ENCODE measurements around the gene CD1D.
A peak's percentile ranks its signal among the peaks of the same experiment; 100 is the strongest.
"Not testable (repeated sequence)": the region's sequence is repeated elsewhere in the genome, so short reads cannot be mapped to it uniquely, and the experiment has no call there.

CD1D gene

GRCh38 chr1:158154501-158154900 is 26.2 kb upstream of the CD1D start:
- TF ChIP-seq POLR2A (IDR thresholded peaks at IDR 0.05; ENCODE audit: low read length), result no peak
- no peak for TF ChIP-seq GATA1 (IDR thresholded peaks at IDR 0.05; ENCODE audit: low read depth, low read length)
- no peak for DNase-seq

DNA sequence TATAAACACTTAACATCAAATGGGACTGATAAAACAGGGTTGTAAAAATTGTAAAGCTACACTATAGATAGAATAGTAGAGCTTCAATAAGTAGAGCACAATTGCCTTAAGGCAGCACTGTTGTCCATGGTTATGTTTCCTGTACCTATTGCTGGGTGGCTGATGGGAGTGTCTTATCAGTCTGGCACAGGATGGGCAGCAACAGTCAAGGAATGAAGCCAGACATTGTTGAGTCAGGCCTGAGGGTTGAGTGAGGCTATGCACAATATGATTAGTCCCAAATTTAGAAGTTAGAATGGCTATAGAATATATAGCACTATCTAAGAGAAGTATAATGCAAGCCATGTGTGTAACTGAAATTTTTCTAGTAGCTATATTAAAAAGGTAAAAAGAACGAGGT is 25.0 kb upstream of the CD1D start:
- peak; percentile 87 to 94 for DNase-seq
- TF ChIP-seq POLR2A (IDR thresholded peaks at IDR 0.05; ENCODE audit: low read length) (peak; percentile 43), GATA1 (IDR thresholded peaks at IDR 0.05; ENCODE audit: low read depth, low read length) (no peak)

DNA sequence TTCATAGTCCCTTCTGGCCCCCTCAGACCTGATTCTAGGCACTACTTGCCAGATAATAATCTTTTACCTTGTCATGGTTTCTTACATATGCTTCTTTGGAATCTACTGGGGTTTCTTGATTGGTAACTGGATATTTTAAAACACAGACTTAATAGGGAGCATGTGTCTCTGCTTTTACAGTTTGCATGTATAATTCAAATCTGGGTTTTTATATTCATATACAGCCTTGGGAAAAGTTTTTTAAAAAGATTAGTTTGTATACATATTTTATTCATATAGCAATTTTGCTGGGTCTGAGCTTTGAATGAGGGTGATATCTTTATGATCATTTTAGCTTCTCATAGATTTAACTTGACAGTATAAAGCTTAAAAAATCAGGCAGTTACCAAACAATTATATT is 21.1 kb upstream of the CD1D start:
- DNase-seq, result no peak
- TF ChIP-seq POLR2A (IDR thresholded peaks at IDR 0.05; ENCODE audit: low read length) (no peak), GATA1 (IDR thresholded peaks at IDR 0.05; ENCODE audit: low read depth, low read length) (no peak)

GRCh38 chr1:158161446-158161845 is 19.2 kb upstream of the CD1D start:
- TF ChIP-seq POLR2A (IDR thresholded peaks at IDR 0.05; ENCODE audit: low read length), result no peak
- no peak for TF ChIP-seq GATA1 (IDR thresholded peaks at IDR 0.05; ENCODE audit: low read depth, low read length)
- DNase-seq, result no peak

DNA sequence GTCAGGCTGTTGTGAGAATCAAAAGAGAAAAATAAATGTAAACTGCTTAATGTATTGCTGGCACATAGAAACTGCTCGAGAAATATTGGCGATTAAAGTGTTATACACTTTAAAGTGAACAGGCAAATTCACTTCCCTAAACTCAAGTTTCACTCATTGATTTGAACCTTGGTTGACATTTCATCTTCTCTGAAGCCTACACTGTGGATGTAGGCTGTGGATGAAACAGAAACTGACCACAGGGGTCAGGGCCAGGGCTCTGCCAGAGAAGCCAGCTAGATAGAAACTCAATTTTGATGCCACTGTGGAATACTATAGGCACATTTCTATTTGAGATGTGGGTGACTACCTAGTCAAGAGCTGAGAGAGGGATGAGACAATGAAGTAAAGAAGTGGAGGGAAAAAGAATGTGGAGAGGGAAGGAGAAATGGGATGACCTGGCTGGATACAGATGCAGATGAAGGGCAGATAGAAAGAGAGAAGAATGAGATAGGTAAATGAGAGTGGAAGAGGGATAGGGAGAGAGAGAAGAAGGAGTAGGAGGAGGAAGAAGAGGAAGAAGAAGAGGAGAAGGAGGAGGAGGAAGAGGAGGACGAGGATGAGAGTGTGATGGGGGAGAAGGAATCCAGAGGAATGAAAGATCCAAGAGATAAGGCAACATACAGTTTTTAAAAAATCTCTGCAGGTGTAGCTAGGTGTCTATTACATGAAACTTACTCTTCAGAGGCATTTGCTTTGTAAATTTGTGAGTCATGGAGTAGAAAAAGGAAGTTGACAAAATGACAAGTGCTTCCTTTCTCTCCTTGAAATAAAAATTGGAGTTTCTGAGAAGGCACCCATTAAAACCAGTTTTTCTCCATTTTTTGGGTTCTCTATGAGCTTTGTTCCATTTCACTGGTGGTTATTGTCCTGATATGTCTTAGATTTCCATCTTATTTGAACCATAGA is 17.4 kb upstream of the CD1D start:
- DNase-seq, result no peak
- no peak for TF ChIP-seq POLR2A (IDR thresholded peaks at IDR 0.05; ENCODE audit: low read length)
- TF ChIP-seq GATA1 (IDR thresholded peaks at IDR 0.05; ENCODE audit: low read depth, low read length), result no peak

GRCh38 chr1:158169105-158169504 is 11.6 kb upstream of the CD1D start:
- no peak for TF ChIP-seq GATA1 (IDR thresholded peaks at IDR 0.05; ENCODE audit: low read depth, low read length)
- no peak for TF ChIP-seq POLR2A (IDR thresholded peaks at IDR 0.05; ENCODE audit: low read length)
- DNase-seq, result no peak

DNA sequence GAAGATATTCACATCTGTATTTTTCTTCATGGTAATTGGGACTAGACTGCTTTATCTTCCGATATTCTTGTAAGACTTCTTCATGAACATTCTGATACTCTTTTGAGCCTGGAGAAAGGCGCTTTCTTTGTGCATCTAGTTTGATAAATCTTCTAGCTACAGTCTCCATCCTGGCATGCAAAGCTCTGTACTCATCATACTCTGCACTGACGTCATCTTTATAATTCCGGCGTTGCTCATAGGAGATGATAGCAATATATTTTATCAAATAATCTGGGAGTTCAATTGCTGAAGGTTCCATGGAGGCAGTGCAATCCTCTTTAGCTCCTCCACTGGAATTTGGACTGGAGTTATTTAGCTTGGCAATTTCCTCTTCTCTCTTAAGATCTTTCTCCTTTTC is 4.8 kb upstream of the CD1D start:
- not testable (repeated sequence) for DNase-seq

DNA sequence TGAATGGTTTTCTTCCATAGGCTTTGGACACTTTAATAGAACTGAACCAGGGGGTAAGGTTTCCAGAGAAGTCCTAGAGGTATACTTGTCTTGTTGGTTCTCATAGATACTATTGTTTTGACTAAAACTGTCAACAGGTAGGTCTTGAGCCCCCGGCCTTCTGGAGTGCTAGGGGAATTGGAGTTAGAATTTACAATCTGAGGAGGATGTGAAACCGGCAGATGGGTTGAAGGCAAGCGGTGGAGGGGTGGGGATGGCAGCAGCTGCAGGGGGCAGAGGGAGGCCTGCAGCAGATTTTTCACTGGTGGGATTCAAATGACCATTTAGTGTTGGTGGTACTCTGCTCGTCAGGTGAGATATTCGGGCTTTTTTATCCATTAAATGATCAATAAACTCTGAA is 4.3 kb upstream of the CD1D start:
- no peak for DNase-seq
- TF ChIP-seq GATA1 (IDR thresholded peaks at IDR 0.05; ENCODE audit: low read depth, low read length) (no peak), POLR2A (IDR thresholded peaks at IDR 0.05; ENCODE audit: low read length) (no peak)

GRCh38 chr1:158176849-158177699 is 3.6 kb upstream of the CD1D start:
- DNase-seq, result not testable (repeated sequence)

DNA sequence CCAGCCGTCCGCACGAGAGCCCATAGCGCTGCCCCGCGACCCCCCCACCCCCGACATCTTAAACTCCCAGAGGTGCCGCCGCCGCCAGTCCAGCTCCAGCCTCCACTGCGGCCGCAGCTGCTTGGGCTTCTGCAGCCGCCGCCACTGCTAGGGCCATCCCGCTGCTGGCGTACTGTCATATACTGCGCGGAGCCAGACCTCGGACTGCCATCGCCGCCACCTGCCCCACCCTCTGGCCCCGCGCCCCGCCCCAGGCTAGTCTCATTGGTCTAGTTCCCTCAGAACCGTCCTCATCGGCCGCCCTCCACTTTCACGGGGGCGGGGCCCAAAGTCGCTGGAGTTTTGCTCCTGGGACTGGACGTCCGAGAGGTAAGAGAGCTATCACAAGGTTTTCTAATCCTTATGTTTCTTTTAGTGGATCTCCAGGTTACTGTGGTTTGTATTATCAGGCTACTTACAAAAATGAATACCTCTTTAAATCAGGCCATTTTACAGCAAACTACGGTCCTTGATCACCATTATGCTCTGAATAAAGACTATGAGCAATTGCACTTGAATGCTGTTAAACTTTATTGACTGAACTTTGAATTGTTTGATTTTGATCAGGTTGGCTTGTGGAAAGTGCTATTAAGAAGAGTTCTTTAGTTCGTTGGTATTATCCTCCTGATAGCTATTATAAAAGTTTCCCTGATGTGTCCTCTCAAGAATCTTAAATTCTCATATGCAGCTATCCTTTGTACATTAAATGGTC is 2.8 kb upstream of the CD1D start:
- DNase-seq, result peak; percentile 82
- TF ChIP-seq POLR2A (IDR thresholded peaks at IDR 0.05; ENCODE audit: low read length) (no peak), GATA1 (IDR thresholded peaks at IDR 0.05; ENCODE audit: low read depth, low read length) (no peak)

DNA sequence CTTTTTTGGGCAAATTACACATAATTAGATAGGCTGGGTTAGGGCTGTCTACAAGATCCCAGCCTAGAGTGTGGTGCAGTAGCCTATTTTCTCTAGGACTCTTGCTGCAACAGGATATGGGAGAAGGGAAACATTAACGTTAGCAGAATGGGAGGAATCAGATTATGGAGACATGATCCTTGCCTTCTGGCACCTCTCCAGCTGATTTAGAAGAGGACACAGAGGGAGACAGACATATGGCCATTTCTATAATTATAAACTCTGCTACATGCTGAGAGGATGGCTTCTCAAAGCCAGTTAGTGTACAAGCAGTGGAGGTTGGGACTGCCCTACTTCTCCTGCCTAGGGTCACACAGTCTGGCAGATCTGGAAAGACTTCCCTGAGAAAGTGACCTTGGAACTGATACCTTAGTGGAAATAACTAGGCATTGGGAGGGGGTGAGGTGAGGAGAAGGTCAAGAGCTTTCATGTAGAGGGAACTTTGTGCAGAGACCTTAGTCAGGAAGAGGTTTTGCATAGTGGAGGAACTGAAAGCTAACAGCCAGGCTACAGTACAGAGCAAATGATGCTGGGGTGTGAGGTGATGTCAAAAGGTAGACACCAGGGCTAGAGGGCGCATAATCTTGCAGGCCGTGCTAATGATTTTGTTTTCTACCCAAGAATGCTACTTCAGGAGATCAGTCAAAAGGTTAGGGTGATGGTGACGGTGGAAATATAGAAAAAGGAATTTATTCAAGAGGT is 1.2 kb upstream of the CD1D start:
- no peak for TF ChIP-seq POLR2A (IDR thresholded peaks at IDR 0.05; ENCODE audit: low read length)
- no peak for TF ChIP-seq GATA1 (IDR thresholded peaks at IDR 0.05; ENCODE audit: low read depth, low read length)
- DNase-seq, result peak in 1 of 2 experiments; percentile 18

- no peak for TF ChIP-seq GATA1 (IDR thresholded peaks at IDR 0.05; ENCODE audit: low read depth, low read length)
- no peak for TF ChIP-seq POLR2A (IDR thresholded peaks at IDR 0.05; ENCODE audit: low read length)
- DNase-seq, result no peak
Measured at GRCh38 chr1:158181577-158181922, 855 bp downstream of the CD1D start.

GRCh38 chr1:158185770-158186169 is 5.1 kb downstream of the CD1D start:
- DNase-seq, result no peak
- TF ChIP-seq POLR2A (IDR thresholded peaks at IDR 0.05; ENCODE audit: low read length) (no peak), GATA1 (IDR thresholded peaks at IDR 0.05; ENCODE audit: low read depth, low read length) (no peak)
